Measurements from ENCODE around the gene CALD1.

Gene CALD1

DNA sequence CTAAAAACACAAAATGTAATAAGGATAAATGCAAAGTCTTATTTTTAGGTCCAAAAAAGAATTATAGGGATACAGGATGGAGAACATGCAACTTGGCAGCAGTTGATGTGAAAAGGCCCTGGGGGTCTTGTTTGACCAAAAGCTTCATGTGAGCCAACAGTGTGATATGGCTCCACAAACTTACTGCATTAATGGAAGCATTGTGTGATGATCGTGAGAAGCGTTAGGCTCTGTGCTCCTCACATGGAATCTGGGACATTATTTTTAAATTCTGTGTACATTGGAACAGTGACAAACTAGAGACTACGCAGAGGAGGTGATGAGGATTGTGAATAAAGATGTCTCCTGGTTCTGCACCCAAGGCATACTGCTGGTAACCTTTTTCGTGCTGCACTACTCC lies 39.1 kb upstream of the CALD1 start:
- Histone ChIP-seq H3K9me3 (ENCODE audit: control insufficient read depth, insufficient read depth, low read depth, low read length) (no peaks in the 10 kb centered on the region), H3K4me3 (ENCODE audit: low read depth, low read length) (no peak overlapping the region), H3K4me1 (ENCODE audit: control insufficient read depth, insufficient read depth, low read length) (no peaks in the 10 kb centered on the region), H3K27ac (ENCODE audit: extremely low read depth, low read depth, low read length) (no peak overlapping the region), H3K36me3 (ENCODE audit: control insufficient read depth in 2 of 2, insufficient read depth in 1 of 2, low read length in 2 of 2) (no peaks in the 10 kb centered on the region)
- CTCF ChIA-PET, result interaction anchor here (0.6 to 2.4 kb wide), 7 partner anchors 9 to 1512 kb away, joined by 3 to 8 read pairs (median 3); no protein-coding TSS in a partner anchor
- POLR2A ChIA-PET, result no interaction called here
- no peak for TF ChIP-seq ZNF558 (tag by site-specific recombination; IDR thresholded peaks at IDR 0.05)
- TF ChIP-seq ZNF596 (tag by site-specific recombination; IDR thresholded peaks at IDR 0.05), result no peak
- no peak for TF ChIP-seq ZNF221 (tag by site-specific recombination; IDR thresholded peaks at IDR 0.05; ENCODE audit: borderline replicate concordance)
- no peak for TF ChIP-seq ZNF155 (tag by site-specific recombination; IDR thresholded peaks at IDR 0.05)

GRCh38 chr7:134741907-134742635 lies 37.4 kb upstream of the CALD1 start:
- Histone ChIP-seq H3K36me3 (ENCODE audit: control insufficient read depth in 2 of 2, insufficient read depth in 1 of 2, low read length in 2 of 2) (no peaks in the 10 kb centered on the region), H3K4me3 (ENCODE audit: low read depth, low read length) (no peak overlapping the region), H3K4me1 (ENCODE audit: control insufficient read depth, insufficient read depth, low read length) (no peaks in the 10 kb centered on the region), H3K9me3 (ENCODE audit: control insufficient read depth, insufficient read depth, low read depth, low read length) (no peaks in the 10 kb centered on the region), H3K27ac (ENCODE audit: extremely low read depth, low read depth, low read length) (no peak overlapping the region)
- ChIA-PET POLR2A (no interaction called here), CTCF (interaction anchor here (0.7 to 2.4 kb wide), 2 partner anchors 8 to 18 kb away, joined by 3 to 8 read pairs; no protein-coding TSS in a partner anchor)
- TF ChIP-seq ZFP41 (tag by site-specific recombination; IDR thresholded peaks at IDR 0.05; ENCODE audit: borderline replicate concordance) (no peak), KLF7 (tag by site-specific recombination; IDR thresholded peaks at IDR 0.05; ENCODE audit: borderline replicate concordance) (no peak), ZNF423 (tag by site-specific recombination; IDR thresholded peaks at IDR 0.05) (no peak), IKZF3 (tag by site-specific recombination; IDR thresholded peaks at IDR 0.05) (no peak), ZNF112 (tag by site-specific recombination; IDR thresholded peaks at IDR 0.05) (no peak), ZNF311 (tag by site-specific recombination; IDR thresholded peaks at IDR 0.05; ENCODE audit: borderline replicate concordance) (no peak), ZNF560 (tag by site-specific recombination; IDR thresholded peaks at IDR 0.05; ENCODE audit: borderline replicate concordance) (no peak), GLI4 (tag by site-specific recombination; IDR thresholded peaks at IDR 0.05) (no peak), ZNF398 (tag by site-specific recombination; IDR thresholded peaks at IDR 0.05) (no peak), ZNF354C (tag by site-specific recombination; IDR thresholded peaks at IDR 0.05; ENCODE audit: borderline replicate concordance, low read depth) (no peak), ZNF366 (tag by site-specific recombination; conservative IDR thresholded peaks at IDR 0.05) (no peak), HOXC10 (CRISPR knock-in tag; IDR thresholded peaks at IDR 0.05) (no peak)
- TF ChIP-seq, protein P1, sequence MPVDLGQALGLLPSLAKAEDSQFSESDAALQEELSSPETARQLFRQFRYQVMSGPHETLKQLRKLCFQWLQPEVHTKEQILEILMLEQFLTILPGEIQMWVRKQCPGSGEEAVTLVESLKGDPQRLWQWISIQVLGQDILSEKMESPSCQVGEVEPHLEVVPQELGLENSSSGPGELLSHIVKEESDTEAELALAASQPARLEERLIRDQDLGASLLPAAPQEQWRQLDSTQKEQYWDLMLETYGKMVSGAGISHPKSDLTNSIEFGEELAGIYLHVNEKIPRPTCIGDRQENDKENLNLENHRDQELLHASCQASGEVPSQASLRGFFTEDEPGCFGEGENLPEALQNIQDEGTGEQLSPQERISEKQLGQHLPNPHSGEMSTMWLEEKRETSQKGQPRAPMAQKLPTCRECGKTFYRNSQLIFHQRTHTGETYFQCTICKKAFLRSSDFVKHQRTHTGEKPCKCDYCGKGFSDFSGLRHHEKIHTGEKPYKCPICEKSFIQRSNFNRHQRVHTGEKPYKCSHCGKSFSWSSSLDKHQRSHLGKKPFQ (tag by site-specific recombination; IDR thresholded peaks at IDR 0.05), result no peak
- TF ChIP-seq, protein P2, sequence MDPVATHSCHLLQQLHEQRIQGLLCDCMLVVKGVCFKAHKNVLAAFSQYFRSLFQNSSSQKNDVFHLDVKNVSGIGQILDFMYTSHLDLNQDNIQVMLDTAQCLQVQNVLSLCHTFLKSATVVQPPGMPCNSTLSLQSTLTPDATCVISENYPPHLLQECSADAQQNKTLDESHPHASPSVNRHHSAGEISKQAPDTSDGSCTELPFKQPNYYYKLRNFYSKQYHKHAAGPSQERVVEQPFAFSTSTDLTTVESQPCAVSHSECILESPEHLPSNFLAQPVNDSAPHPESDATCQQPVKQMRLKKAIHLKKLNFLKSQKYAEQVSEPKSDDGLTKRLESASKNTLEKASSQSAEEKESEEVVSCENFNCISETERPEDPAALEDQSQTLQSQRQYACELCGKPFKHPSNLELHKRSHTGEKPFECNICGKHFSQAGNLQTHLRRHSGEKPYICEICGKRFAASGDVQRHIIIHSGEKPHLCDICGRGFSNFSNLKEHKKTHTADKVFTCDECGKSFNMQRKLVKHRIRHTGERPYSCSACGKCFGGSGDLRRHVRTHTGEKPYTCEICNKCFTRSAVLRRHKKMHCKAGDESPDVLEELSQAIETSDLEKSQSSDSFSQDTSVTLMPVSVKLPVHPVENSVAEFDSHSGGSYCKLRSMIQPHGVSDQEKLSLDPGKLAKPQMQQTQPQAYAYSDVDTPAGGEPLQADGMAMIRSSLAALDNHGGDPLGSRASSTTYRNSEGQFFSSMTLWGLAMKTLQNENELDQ (tag by site-specific recombination; IDR thresholded peaks at IDR 0.05; ENCODE audit: low read depth), result no peak

All from HEK293 (cell line).